Gastrocnemius medialis (tissue), 4 donors: ENCODE measurements around the gene SCNN1B.

Experiments used
- POLR2A ChIP-seq, 2 donors: fragments of 450-650 bp; IDR thresholded peaks; one replicate each; pipeline ENCODE4 v1.6.1; 2017; ENCODE audit warnings: antibody characterized with exemption in 2 of 2, mild to moderate bottlenecking in 2 of 2, moderate library complexity in 2 of 2
- TF ChIP-seq, protein P1 (sequence below), 5 experiments: fragments of 450-650 bp in 3 of 5; fragments of 200-600 bp in 2 of 5; sonication (generic) in 2 of 5; IDR thresholded peaks in 4 of 5; conservative IDR thresholded peaks in 1 of 5; 1 replicate in 4 of 5; 2 replicates in 1 of 5; pipeline ENCODE4 v1.5.1; 2016 to 2019; ENCODE audit warnings: antibody characterized with exemption in 5 of 5, mild to moderate bottlenecking in 3 of 5, moderate library complexity in 3 of 5

DNA sequence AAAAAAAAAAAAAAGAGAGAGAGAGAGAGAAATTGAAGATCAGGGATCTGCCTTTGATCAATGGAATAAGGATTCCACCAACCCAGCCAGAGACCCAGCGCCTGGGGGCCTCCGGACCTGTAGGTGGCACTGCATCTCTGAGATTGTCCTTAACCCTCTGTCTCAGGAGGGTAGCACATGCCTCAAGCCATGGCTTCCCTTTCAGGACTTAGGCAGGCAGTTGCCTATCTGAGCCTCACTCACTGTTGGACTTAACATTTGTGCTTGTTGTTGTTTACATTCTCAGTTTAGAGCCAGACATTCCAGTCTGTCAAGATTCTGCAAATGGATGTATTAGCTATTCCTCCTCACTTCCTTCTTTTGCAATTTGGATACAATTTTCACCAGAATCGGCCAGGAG lies 5.1 kb upstream of the SCNN1B start:
- no peak for TF ChIP-seq POLR2A (IDR thresholded peaks at IDR 0.05)
- TF ChIP-seq, protein P1, sequence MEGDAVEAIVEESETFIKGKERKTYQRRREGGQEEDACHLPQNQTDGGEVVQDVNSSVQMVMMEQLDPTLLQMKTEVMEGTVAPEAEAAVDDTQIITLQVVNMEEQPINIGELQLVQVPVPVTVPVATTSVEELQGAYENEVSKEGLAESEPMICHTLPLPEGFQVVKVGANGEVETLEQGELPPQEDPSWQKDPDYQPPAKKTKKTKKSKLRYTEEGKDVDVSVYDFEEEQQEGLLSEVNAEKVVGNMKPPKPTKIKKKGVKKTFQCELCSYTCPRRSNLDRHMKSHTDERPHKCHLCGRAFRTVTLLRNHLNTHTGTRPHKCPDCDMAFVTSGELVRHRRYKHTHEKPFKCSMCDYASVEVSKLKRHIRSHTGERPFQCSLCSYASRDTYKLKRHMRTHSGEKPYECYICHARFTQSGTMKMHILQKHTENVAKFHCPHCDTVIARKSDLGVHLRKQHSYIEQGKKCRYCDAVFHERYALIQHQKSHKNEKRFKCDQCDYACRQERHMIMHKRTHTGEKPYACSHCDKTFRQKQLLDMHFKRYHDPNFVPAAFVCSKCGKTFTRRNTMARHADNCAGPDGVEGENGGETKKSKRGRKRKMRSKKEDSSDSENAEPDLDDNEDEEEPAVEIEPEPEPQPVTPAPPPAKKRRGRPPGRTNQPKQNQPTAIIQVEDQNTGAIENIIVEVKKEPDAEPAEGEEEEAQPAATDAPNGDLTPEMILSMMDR (IDR thresholded peaks at IDR 0.05 in 4 of 5, conservative IDR thresholded peaks at IDR 0.05 in 1 of 5) = peak in 1 of 5 experiments; percentile 22
